GM10266 (cell line): ENCODE results near the gene ACADSB.

Experiments used
- DNase-seq: peaks from one replicate; pipeline ENCODE4 v3.0.0; 2012; ENCODE audit errors: extremely low spot score
- TF ChIP-seq, protein P1 (sequence below): IDR thresholded peaks from 2 replicates; pipeline ENCODE4 v1.5.1; 2012; ENCODE audit warnings: mild to moderate bottlenecking, low read depth; ENCODE audit not compliant: control insufficient read depth, insufficient read depth; ENCODE audit errors: missing control alignments

The ACADSB gene

GRCh38 chr10:123000155-123000554, 8.7 kb upstream of the ACADSB start:
- no peak for DNase-seq
- TF ChIP-seq, protein P1, sequence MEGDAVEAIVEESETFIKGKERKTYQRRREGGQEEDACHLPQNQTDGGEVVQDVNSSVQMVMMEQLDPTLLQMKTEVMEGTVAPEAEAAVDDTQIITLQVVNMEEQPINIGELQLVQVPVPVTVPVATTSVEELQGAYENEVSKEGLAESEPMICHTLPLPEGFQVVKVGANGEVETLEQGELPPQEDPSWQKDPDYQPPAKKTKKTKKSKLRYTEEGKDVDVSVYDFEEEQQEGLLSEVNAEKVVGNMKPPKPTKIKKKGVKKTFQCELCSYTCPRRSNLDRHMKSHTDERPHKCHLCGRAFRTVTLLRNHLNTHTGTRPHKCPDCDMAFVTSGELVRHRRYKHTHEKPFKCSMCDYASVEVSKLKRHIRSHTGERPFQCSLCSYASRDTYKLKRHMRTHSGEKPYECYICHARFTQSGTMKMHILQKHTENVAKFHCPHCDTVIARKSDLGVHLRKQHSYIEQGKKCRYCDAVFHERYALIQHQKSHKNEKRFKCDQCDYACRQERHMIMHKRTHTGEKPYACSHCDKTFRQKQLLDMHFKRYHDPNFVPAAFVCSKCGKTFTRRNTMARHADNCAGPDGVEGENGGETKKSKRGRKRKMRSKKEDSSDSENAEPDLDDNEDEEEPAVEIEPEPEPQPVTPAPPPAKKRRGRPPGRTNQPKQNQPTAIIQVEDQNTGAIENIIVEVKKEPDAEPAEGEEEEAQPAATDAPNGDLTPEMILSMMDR = no peak

DNA sequence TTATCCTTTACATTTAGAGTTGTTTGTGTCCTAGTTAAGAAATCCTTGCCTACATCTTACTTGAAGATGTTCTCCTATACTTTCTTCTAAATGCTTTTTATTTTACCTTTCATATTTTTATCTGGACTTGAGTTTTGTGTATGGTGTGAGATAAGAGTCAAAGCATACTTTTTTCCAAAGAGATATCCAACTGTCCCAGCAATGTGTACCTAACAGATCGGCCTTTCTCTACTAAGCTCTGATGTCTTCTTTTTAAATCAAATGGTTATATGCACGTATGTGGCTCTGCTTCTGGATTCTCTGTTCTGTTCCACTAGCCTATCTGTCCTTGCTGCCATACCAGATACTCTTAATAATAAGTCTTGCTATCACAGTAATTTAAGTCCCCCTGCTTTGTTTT, 7.4 kb upstream of the ACADSB start:
- DNase-seq = no peak
- TF ChIP-seq, protein P1 = no peak

GRCh38 chr10:123004298-123004697, 4.5 kb upstream of the ACADSB start:
- TF ChIP-seq, protein P1 = no peak
- no peak for DNase-seq

DNA sequence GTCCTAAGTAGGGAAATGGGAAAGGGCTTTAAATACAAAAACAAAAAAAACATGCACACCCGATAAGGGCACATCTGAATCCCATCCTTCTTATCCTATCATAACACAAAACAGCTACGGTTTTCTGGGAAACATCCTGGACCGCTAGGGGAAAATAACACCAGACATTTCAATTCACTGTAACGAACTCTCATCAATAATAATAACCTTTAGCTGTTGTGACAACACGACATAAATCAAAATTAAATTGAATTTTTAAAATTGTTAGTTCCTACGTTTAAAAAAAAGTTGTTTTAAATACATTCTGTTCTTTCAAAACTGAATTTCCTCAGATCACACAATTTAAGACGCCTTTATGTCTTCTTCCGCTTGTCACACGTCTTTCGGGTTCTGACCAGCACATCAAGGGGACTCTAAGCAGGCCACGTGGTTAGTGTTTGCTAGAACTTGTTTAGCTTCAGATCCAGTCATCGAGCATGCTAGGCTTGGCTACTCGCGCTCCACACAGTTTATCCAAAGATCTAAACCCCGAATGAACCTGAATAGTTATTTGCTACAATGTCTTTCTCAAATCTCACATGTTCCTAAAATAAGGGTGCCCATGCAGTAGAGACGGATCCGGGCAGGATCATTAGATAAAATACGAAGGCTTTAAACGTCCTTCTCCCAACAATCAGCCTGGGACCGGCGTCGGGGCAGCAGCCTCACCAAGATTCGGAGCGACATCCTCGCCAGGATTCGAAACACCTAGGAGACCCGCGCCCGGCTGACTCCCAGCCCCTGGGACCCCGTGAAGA, 1.1 kb upstream of the ACADSB start:
- TF ChIP-seq, protein P1 = no peak
- peak; percentile 61 for DNase-seq

GRCh38 chr10:123009105-123009820, 457 bp downstream of the ACADSB start:
- DNase-seq = peak; percentile 38
- TF ChIP-seq, protein P1 = no peak

DNA sequence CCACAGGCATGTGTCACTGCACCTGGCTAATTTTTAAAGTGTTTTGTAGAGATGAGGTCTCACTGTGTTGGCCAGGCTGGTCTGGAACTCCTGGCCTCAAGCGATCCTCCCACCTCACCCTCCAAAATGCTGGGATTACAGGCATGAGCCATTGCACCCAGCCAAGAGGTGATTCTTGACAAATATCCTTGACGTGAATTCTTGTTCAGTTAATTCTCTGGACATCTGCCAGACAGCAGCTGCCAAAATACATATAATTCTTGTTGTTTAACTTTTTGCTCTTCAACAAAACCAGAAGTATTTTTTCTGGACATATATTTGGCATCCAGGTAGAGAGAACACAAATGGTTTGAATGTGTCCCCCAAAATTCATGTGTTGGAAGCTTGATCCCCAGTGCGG, 3.2 kb downstream of the ACADSB start:
- no peak for DNase-seq
- TF ChIP-seq, protein P1 = no peak
